H1 (cell line): ENCODE measurements around the gene ARMC6. TPM values are rescaled to one million over a fixed set of nuclear protein-coding genes. Genes with fewer than 3 reads are reported as not detected.
A peak's percentile ranks its signal among the peaks of the same experiment; 100 is the strongest.

ENCODE experiments used
- CTCF ChIA-PET: fragments of 300-600 bp; sonication (Branson Sonifier 250); formaldehyde crosslinking; loops from one replicate; lab custom pipeline; 2021; ENCODE audit not compliant: partially characterized antibody; lab: Charles Lee
- POLR2A ChIA-PET: fragments of 300-600 bp; sonication (Branson Sonifier 250); formaldehyde crosslinking; loops from one replicate; lab custom pipeline; 2021; ENCODE audit warnings: inconsistent platforms; ENCODE audit not compliant: partially characterized antibody; lab: Charles Lee
- DNase-seq, 2 experiments: peaks; one replicate each; pipeline versions ENCODE4 v3.0.0 to v3.0.0-alpha.2; 2010 to 2022; ENCODE audit warnings: low spot score in 2 of 2, low read depth in 1 of 2, mixed read lengths in 1 of 2
- FAIRE-seq: peaks from 2 replicates; lab custom pipeline; 2011; peaks lifted over from hg19 to GRCh38; lab: Jason Lieb, UNC
- H2AFZ ChIP-seq: 2 replicates; pipeline ENCODE4 v1.8.1; 2012; ENCODE audit warnings: low read length, inconsistent platforms
- H2AK5ac ChIP-seq: 2 replicates; pipeline ENCODE4 v1.6.1; 2013; ENCODE audit warnings: low read depth, low read length
- H2BK120ac ChIP-seq: replicated peaks from 2 replicates; pipeline ENCODE3; 2013; ENCODE audit warnings: low read depth, low read length, inconsistent platforms
- H2BK12ac ChIP-seq: 2 replicates; pipeline ENCODE4 v1.6.1; 2013; ENCODE audit warnings: low read depth, low read length
- H2BK15ac ChIP-seq: 2 replicates; pipeline ENCODE4 v1.6.1; 2013; ENCODE audit warnings: low read length
- H2BK20ac ChIP-seq: 2 replicates; pipeline ENCODE4 v1.6.1; 2013; ENCODE audit warnings: low read length
- H2BK5ac ChIP-seq: 2 replicates; pipeline ENCODE4 v1.6.1; 2013; ENCODE audit warnings: low read depth, low read length
- H3K14ac ChIP-seq: 2 replicates; pipeline ENCODE4 v1.6.1; 2013; ENCODE audit warnings: inconsistent platforms; ENCODE audit not compliant: insufficient read length
- H3K18ac ChIP-seq: 2 replicates; pipeline ENCODE4 v1.6.1; 2013; ENCODE audit warnings: low read length; ENCODE audit errors: extremely low read depth
- H3K23ac ChIP-seq: 2 replicates; pipeline ENCODE4 v1.6.1; 2013; ENCODE audit warnings: inconsistent platforms; ENCODE audit not compliant: insufficient read length
- H3K23me2 ChIP-seq: 2 replicates; pipeline ENCODE4 v1.6.1; 2013; ENCODE audit warnings: low read depth, low read length
- H3K27ac ChIP-seq: 2 replicates; pipeline ENCODE4 v1.6.1; 2011; ENCODE audit warnings: low read depth, low read length, inconsistent platforms
- H3K27me3 ChIP-seq, 4 experiments: replicated peaks in 1 of 4; 1 replicate in 1 of 4; 2 replicates in 3 of 4; pipeline versions ENCODE4 v1.6.1 to v1.8.1; 2011 to 2013; ENCODE audit warnings: low read length in 3 of 4, mild to moderate bottlenecking in 3 of 4, inconsistent platforms in 2 of 4, mixed read lengths in 2 of 4, moderate library complexity in 1 of 4; ENCODE audit not compliant: control insufficient read depth in 3 of 4, insufficient read depth in 3 of 4; ENCODE audit errors: extremely low read depth in 1 of 4
- H3K36me3 ChIP-seq, 4 experiments: 2 replicates each; pipeline versions ENCODE4 v1.6.1 to v1.8.1; 2011 to 2013; ENCODE audit warnings: mild to moderate bottlenecking in 4 of 4, low read length in 3 of 4, moderate library complexity in 2 of 4, control low read depth in 1 of 4, inconsistent platforms in 1 of 4; ENCODE audit not compliant: insufficient read depth in 4 of 4, control insufficient read depth in 2 of 4
- H3K4ac ChIP-seq: replicated peaks from 2 replicates; pipeline ENCODE3; 2013; ENCODE audit warnings: low read length, low read depth, mixed read lengths, inconsistent platforms; ENCODE audit not compliant: insufficient read length
- H3K4me1 ChIP-seq, 4 experiments: replicated peaks in 1 of 4; 1 replicate in 1 of 4; 2 replicates in 3 of 4; pipeline versions ENCODE4 v1.6.1 to v1.8.1; 2011 to 2013; ENCODE audit warnings: low read length in 3 of 4, inconsistent platforms in 2 of 4, mixed read lengths in 1 of 4; ENCODE audit not compliant: insufficient read depth in 4 of 4, control insufficient read depth in 3 of 4
- H3K4me2 ChIP-seq, 2 experiments: 2 replicates each; pipeline versions ENCODE4 v1.6.1 to v1.8.1; 2011 to 2013; ENCODE audit warnings: low read depth in 2 of 2, low read length in 2 of 2, control low read depth in 1 of 2, inconsistent platforms in 1 of 2, mild to moderate bottlenecking in 1 of 2; ENCODE audit not compliant: insufficient read depth in 1 of 2
- H3K4me3 ChIP-seq, 4 experiments: fragments of 200-600, 300-600 bp in 1 of 4; sonication (generic), shearing (Covaris generic), sonication (Bioruptor Twin) in 1 of 4; 2 replicates each; pipeline versions ENCODE4 v1.5.1 to v1.8.1; 2011 to 2016; ENCODE audit warnings: low read length in 4 of 4, low read depth in 3 of 4, control low read depth in 2 of 4, inconsistent platforms in 2 of 4, mild to moderate bottlenecking in 2 of 4, mixed read lengths in 1 of 4, moderate library complexity in 1 of 4; ENCODE audit not compliant: insufficient read depth in 2 of 4; ENCODE audit errors: extremely low read depth in 1 of 4
- H3K56ac ChIP-seq: replicated peaks from 2 replicates; pipeline ENCODE3; 2013; ENCODE audit warnings: low read depth, mild to moderate bottlenecking, mixed read lengths, low read length, inconsistent platforms; ENCODE audit not compliant: insufficient read length
- H3K79me1 ChIP-seq: 2 replicates; pipeline ENCODE4 v1.6.1; 2013; ENCODE audit warnings: low read depth, low read length, control low read depth
- H3K79me2 ChIP-seq, 2 experiments: 2 replicates each; pipeline versions ENCODE4 v1.6.1 to v1.8.1; 2012 to 2013; ENCODE audit warnings: low read length in 2 of 2, mild to moderate bottlenecking in 2 of 2, inconsistent platforms in 1 of 2; ENCODE audit not compliant: insufficient read depth in 2 of 2, control insufficient read depth in 1 of 2
- H3K9ac ChIP-seq, 4 experiments: replicated peaks in 1 of 4; 1 replicate in 1 of 4; 2 replicates in 3 of 4; pipeline versions ENCODE4 v1.6.1 to v1.8.1; 2011 to 2013; ENCODE audit warnings: low read depth in 3 of 4, low read length in 3 of 4, control low read depth in 2 of 4, mild to moderate bottlenecking in 2 of 4, moderate library complexity in 2 of 4, inconsistent platforms in 1 of 4; ENCODE audit errors: extremely low read depth in 1 of 4
- H3K9me3 ChIP-seq, 2 experiments: 2 replicates each; pipeline versions ENCODE4 v1.6.1 to v1.8.1; 2012 to 2013; ENCODE audit warnings: mild to moderate bottlenecking in 2 of 2, moderate library complexity in 2 of 2, control low read depth in 1 of 2, inconsistent platforms in 1 of 2, low read depth in 1 of 2, low read length in 1 of 2, mixed read lengths in 1 of 2; ENCODE audit not compliant: insufficient read depth in 2 of 2
- H4K20me1 ChIP-seq, 2 experiments: replicated peaks in 1 of 2; 2 replicates each; pipeline versions ENCODE3 to v1.8.1; 2011 to 2013; ENCODE audit warnings: inconsistent platforms in 2 of 2, low read length in 2 of 2, mild to moderate bottlenecking in 1 of 2; ENCODE audit not compliant: insufficient read depth in 2 of 2, control insufficient read depth in 1 of 2
- H4K5ac ChIP-seq: 2 replicates; pipeline ENCODE4 v1.6.1; 2013; ENCODE audit warnings: low read length, low read depth, mixed read lengths, inconsistent platforms; ENCODE audit not compliant: insufficient read length
- H4K8ac ChIP-seq: 2 replicates; pipeline ENCODE4 v1.8.0; 2013; ENCODE audit warnings: mild to moderate bottlenecking, moderate library complexity, low read length, inconsistent platforms; ENCODE audit not compliant: insufficient read depth; ENCODE audit errors: extremely low read depth
- H4K91ac ChIP-seq: replicated peaks from 2 replicates; pipeline ENCODE3; 2013; ENCODE audit warnings: low read length, mixed read lengths, inconsistent platforms; ENCODE audit not compliant: insufficient read length
- KDM1A ChIP-seq: fragments of 200-600, 300-600 bp; sonication (generic); IDR thresholded peaks from 2 replicates; pipeline ENCODE4 v1.7.1; 2016; ENCODE audit warnings: mild to moderate bottlenecking, low read length, borderline replicate concordance
- POLR2AphosphoS5 ChIP-seq: IDR thresholded peaks from 2 replicates; pipeline ENCODE4 v1.6.1; 2011; ENCODE audit warnings: low read depth, low read length
- WGBS, 2 experiments: shearing (Covaris generic) in 1 of 2; methylation state at CpG; one replicate each; pipeline versions ENCODE4 v1.1.6 to v1.1.7; 2013 to 2015; ENCODE audit warnings: low lambda C conversion rate in 2 of 2, mixed read lengths in 2 of 2, inconsistent platforms in 1 of 2, low coverage in 1 of 2, missing lambda C conversion rate in 1 of 2; ENCODE audit not compliant: insufficient replicate concordance in 2 of 2, insufficient coverage in 1 of 2, insufficient read length in 1 of 2; ENCODE audit errors: extremely low coverage in 1 of 2, missing lambda C conversion rate in 1 of 2; 5-methylcytosine and 5-hydroxymethylcytosine counted together
- polyA plus RNA-seq, 7 experiments: library from polyadenylated mRNA; depleted of rRNA in 3 of 7; stranded (reverse) in 5 of 7; unstranded in 2 of 7; fragments of >200 nt in 5 of 7; fragments of 200-250 nt in 2 of 7; gene quantifications; 1 replicate in 5 of 7; 2 replicates in 1 of 7; 4 replicates in 1 of 7; pipeline versions ENCODE4 v1.2.1 to v1.2.3, GENCODE V29; 2011 to 2013; ENCODE audit warnings: missing spikeins in 2 of 7, mixed read lengths in 2 of 7
- total RNA-seq: library from RNA; stranded (reverse); fragmentation: NEBNext Ultra II Directional; extraction: Animal tissue kit (Norgen Biotek cat#: 25700); gene quantifications from 2 replicates; pipeline ENCODE4 v1.2.1, GENCODE V29; 2021

ARMC6 gene
- total and polyA plus RNA-seq, 2 of the 8 experiments (the other 6 are each of a cell fraction or from before 2014, with no cell fraction given), result 67.1 to 68.3 TPM

- Histone ChIP-seq H4K91ac (no peak overlapping the region), H3K27ac (no peak overlapping the region), H3K14ac (no peak overlapping the region), H3K56ac (no peak overlapping the region), H4K8ac (no peak overlapping the region), H3K36me3 (peaks cover 10 to 34% (median 21%) of the 10 kb centered on the region in 4 experiments), H2BK15ac (no peak overlapping the region), H3K23me2 (0 out of 2 replicates have a peak, but pooled peaks cover 1% of the 10 kb centered on the region), H3K23ac (no peak overlapping the region), H2BK5ac (no peak overlapping the region), H2AFZ (no peak overlapping the region), H3K27me3 (no peaks in the 10 kb centered on the region), H3K18ac (no peak overlapping the region), H2BK120ac (no peak overlapping the region), H3K9me3 (no peaks in the 10 kb centered on the region), H3K4me1 (peaks cover 0 to 8% (median 3%) of the 10 kb centered on the region in 4 experiments; a peak in 6 of 7 replicates), H2BK20ac (no peak overlapping the region), H2AK5ac (no peak overlapping the region), H3K79me1 (0 out of 2 replicates have a peak, but pooled peaks cover 3% of the 10 kb centered on the region), H3K4me3 (no peak overlapping the region), H3K9ac (no peak overlapping the region), H4K20me1 (peaks cover 5 to 13% of the 10 kb centered on the region in 2 experiments), H2BK12ac (no peak overlapping the region), H3K4ac (no peak overlapping the region), H4K5ac (no peak overlapping the region), H3K4me2 (no peak overlapping the region), H3K79me2 (no peaks in the 10 kb centered on the region)
- FAIRE-seq (no peak), DNase-seq (no peak)
- ChIA-PET CTCF (interaction anchor here (1.5 to 2.4 kb wide), 2 partner anchors 9 to 97 kb away, joined by 6 to 7 read pairs; no protein-coding TSS in a partner anchor), POLR2A (interaction anchor here (1.0 to 2.3 kb wide), 2 partner anchors 25 to 92 kb away, joined by 3 to 7 read pairs; no protein-coding TSS in a partner anchor)
- 94% methylated on average over 16 of the region's 16 CpGs; no CpG with 5 or more reads in 1 of the 2 experiments for WGBS, 2 experiments
- TF ChIP-seq KDM1A, result no peak
- TF ChIP-seq POLR2AphosphoS5, result 0 out of 2 replicates have a peak, but pooled peaks have one; percentile 12
These were observed 42.4 kb upstream of the ARMC6 start for GRCh38 chr19:18991006-18991405.
